ENCODE measurements around the gene ADISSP.

The ADISSP gene

GRCh38 chr20:3755269-3755668 is 12.3 kb downstream of the ADISSP start:
- no peak for DNase-seq (ENCODE audit: low read depth)

DNA sequence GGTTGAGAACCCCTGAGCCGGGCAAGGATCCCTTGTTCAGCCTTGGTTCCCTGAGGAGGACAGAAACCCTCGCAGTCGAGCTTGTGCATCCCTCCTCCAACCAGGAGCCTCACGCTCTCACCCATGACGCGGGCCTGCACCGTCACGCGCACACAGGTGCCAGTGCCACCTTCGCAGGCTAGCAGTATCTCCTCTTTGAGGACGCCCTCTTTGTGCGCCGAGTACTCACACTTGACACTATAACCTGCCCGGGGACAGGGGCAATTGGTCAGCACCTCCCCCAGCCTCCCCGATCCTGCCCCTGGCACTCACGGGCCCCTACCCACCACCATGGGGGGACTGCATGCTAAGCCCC is 13.3 kb downstream of the ADISSP start:
- no peak for DNase-seq (ENCODE audit: low read depth)

GRCh38 chr20:3753501-3754275 is 13.9 kb downstream of the ADISSP start:
- DNase-seq (ENCODE audit: low read depth), result no peak

DNA sequence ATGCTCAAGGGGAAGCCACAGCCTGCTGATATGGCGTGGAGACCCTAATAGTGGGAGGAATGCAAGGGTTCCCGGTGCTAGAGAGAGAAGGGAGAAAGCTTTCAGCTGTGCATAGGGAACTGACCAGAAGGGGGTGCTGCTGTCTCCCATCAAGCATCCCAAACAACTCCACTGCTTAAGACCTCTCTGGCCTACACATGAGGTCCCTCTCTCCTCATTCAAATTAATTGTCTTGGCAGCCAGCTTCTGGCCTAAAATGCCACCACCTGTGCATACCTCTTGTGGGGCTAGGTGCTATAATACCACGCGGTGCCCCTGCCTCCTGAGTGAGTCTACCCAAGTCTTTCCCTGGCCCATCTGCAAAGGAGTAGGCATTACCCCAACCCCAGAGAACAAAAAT is 14.5 kb downstream of the ADISSP start:
- DNase-seq (ENCODE audit: low read depth), result no peak

- no peak for DNase-seq (ENCODE audit: low read depth)
These were observed 15.2 kb downstream of the ADISSP start for GRCh38 chr20:3752386-3752759.

DNA sequence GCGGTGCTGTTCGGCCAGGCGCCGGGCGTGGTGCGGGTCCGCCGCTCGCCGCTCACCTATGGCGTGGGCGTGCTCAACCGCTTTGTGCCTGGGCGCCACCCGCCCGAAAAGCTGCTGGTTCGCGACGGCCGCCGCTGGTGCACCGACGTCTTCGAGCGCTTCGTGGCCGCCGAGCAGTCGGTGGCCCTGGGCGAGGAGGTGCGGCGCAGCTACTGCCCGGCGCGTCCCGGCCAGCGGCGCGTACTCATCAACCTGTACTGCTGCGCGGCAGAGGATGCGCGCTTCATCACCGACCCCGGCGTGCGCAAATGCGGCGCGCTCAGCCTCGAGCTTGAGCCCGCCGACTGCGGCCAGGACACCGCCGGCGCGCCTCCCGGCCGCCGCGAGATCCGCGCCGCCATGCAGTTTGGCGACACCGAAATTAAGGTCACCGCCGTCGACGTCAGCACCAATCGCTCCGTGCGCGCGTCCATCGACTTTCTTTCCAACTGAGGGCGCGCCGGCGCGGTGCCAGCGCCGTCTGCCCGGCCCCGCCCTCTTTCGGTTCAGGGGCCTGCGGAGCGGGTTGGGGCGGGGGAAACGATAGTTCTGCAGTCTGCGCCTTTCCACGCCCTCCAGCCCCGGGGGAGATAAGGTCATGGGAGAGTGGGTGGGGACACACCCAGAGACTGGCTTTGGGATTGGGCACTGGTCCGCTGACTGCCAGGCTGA is 15.7 kb downstream of the ADISSP start:
- peak; percentile 20 for DNase-seq (ENCODE audit: low read depth)

DNA sequence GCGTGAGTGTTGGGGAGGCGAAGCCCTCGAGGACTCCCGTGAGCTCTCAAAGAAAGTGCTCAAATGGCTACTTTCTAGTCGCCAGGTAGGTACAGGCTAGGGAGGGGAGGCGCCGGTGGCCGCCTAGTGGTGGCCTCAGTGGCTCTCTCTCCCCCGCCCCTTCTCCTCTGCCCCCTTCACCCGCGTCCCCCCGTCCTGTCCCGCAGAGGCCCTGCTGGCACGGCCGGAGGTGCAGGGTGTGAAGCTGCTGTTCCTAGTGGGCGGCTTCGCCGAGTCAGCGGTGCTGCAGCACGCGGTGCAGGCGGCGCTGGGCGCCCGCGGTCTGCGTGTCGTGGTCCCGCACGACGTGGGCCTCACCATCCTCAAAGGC is 16.3 kb downstream of the ADISSP start:
- DNase-seq (ENCODE audit: low read depth), result no peak

DNA sequence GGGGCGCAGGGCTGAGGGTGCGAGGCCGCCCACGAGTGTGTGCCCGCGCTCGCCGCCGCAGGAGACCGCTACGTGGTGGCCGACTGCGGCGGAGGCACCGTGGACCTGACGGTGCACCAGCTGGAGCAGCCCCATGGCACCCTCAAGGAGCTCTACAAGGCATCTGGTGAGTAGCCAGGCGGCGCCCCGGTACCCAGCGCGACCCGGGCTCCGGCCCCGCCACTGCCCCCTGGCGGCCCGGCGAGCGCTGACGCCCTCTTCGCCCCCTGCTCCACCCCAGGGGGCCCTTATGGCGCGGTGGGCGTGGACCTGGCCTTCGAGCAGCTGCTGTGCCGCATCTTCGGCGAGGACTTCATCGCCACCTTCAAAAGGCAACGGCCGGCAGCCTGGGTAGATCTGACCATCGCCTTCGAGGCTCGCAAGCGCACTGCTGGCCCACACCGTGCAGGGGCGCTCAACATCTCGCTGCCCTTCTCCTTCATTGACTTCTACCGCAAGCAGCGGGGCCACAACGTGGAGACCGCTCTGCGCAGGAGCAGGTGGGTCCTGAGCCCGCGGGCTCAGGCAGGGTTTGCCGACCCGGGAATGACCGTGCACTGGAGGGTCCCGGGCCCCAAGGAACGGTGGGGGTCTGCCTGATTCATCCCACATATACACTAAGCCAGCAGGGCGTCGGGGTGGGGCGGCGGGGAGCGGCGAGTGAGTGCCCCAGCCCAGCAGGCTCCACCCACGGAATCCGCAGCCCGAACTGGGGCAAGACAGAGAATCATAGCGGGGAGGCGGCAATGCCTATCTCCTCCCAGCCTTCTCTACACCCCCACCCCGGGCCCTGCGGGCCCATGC is 17.6 kb downstream of the ADISSP start:
- DNase-seq (ENCODE audit: low read depth), result no peak

GRCh38 chr20:3749087-3749688 is 18.4 kb downstream of the ADISSP start:
- no peak for DNase-seq (ENCODE audit: low read depth)

GRCh38 chr20:3748073-3748472 is 19.5 kb downstream of the ADISSP start:
- DNase-seq (ENCODE audit: low read depth), result no peak

DNA sequence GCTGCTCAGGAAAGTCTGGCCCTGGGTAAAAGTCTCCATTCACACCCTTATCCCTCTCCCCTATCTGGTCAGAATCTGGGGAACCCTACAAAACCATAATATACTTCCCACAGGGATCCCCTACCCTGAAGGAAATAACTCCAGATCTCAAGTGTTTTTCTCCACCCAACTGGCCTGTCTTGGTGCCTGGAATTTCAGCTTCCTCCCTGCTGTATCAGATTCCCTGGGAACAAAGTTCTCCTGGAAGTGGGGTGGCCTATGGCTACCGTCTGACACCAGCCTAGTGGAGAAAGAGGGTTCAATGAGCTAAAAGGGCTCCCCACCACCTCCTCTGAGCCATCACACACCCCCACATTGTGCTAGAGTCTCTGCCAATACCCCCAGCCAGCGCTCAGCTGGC is 20.1 kb downstream of the ADISSP start:
- no peak for DNase-seq (ENCODE audit: low read depth)

DNA sequence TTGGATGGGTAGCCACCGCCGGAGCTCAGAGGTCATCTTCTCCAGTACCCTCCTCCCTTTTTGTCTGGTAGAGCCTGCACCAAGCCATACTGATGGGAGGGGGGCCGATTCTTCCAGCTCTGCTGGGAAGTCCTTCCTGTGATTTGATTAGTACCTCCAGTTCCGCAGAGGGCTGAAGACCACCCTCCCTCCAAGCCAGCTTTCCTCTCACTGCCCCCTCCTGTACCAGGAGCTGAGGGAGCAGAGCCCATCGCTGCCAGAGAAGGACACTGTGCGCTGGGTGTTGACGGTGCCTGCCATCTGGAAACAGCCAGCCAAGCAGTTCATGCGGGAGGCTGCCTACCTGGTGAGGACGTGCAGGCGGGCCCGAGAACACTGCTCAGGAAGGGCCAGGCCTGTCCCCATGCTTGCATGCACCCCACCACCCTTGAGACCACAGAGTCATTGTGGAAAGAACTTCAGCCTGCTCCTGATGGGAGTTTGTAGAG is 21.8 kb downstream of the ADISSP start:
- DNase-seq (ENCODE audit: low read depth), result no peak

DNA sequence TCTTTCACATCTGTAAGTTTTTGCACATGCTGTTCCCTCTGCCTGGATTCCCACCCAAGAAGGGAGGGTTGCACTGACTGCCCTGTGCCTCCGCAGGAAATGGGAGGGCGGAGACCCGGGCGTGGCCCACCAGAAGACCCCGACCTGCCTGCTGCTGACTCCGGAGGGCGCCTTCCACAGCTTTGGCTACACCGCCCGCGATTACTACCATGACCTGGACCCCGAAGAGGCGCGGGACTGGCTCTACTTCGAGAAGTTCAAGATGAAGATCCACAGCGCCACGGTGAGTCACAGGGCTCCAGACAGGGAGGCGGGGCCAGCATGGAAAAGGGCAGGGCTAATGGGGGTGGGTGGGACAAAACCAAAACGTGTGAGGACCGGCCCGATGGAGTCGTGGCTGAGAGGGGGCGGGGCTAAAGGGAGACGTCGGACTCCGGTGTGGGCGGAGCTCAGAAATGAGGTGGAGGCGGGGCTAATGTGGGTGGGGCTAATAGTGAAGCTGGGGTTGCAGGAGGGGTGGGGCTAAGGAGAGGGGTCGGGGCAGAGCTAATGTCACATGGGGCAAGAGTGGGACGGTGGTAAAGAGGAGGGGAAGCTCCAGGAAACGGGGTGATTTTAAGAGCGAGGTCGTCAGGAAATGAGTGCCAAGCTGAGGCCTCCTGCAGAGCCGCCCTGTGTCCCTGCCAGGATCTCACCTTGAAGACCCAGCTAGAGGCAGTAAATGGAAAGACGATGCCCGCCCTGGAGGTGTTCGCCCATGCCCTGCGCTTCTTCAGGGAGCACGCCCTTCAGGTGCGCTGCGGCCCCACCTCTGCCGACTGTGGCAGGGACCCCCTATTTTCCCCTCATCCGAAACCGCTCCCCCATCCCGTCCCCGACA is 22.5 kb downstream of the ADISSP start:
- DNase-seq (ENCODE audit: low read depth), result peak; percentile 59

GRCh38 chr20:3744037-3744436 is 23.5 kb downstream of the ADISSP start:
- DNase-seq (ENCODE audit: low read depth), result no peak

- no peak for DNase-seq (ENCODE audit: low read depth)
These were observed 24.3 kb downstream of the ADISSP start for GRCh38 chr20:3743251-3743650.

DNA sequence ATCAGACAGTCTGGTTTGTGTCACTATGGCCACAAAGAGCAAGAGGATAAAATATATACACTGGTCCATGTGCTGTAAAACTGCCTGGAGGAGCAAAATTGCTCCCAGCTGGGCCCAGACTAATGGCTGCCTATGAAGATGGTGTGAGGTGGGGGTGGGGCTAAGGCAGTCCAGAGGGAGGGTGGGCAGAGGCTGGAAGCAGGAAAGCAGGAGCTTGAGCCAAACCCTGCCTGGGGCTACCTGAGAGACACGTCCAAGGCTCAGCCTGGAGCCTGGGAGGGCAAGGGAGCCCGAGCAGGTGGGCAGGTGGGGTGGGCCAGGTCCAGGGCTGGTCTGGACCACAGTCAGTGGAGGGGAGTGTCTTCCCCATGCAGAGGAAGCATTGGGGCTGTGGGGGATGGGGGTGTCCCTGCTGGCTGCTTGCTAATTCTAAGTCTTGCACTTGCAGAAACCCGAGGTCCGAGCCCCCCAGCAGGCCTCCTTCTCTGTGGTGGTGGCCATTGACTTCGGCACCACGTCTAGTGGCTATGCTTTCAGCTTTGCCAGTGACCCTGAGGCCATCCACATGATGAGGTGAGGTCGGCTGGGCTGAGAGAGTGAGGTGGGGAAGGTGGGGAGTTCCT is 25.6 kb downstream of the ADISSP start:
- no peak for DNase-seq (ENCODE audit: low read depth)

DNA sequence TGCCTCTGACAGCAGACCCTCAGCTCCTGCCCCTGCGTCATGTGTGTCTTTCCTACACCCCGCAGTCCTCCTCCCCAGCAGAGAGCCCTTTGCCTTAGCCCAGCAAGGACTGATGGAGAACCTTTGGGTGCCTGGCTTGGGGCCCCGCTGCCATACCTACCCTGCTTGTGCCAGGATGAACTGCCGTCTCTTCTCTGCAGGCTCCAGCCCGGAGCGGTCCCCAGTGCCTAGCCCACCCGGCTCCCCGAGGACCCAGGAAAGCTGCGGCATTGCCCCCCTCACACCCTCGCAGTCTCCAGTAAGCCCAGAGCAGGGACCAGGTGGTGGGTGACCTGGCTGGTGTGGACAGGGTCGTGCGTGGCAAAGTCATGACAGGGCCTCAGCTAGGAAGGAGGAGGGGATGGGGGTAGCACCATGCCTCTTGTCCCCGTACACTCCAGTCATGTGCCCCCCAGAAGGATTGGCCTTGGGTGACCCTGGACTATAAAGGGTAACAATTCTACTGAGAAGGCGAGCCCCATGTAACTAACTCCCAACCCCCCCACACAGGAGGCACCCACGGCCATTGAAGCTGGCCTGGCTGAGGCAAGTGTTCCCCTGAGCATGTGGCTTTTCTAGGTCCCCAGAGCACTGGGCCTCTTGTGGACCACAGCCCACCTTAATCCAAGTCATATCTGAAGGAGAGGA is 26.8 kb downstream of the ADISSP start:
- DNase-seq (ENCODE audit: low read depth), result no peak

DNA sequence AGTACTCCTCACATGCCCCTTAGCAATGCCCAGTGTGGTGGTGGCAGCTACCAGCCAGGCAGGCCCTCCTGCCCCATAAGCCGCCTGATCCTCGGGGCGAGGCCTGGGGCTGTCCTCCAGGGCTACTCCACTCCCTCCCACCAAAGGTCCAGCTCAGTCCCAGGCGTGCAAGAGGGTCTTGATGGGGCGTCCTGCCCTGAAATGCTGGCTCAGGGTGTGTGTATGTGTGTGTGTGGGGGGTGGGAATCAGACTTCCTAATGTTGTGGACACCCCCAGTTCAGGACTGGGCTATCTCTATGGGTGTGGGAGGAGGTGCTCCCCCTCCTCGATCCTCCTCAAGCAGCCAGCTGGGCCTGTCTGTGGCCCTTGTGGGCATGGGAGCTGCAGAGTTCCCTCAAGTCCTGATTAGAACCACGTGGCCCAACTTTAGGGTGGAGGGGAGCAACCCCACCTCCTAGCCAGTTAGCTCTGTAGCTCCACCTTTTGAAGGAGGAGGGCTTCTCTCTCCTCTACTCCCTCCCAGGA is 27.6 kb downstream of the ADISSP start:
- no peak for DNase-seq (ENCODE audit: low read depth)

DNA sequence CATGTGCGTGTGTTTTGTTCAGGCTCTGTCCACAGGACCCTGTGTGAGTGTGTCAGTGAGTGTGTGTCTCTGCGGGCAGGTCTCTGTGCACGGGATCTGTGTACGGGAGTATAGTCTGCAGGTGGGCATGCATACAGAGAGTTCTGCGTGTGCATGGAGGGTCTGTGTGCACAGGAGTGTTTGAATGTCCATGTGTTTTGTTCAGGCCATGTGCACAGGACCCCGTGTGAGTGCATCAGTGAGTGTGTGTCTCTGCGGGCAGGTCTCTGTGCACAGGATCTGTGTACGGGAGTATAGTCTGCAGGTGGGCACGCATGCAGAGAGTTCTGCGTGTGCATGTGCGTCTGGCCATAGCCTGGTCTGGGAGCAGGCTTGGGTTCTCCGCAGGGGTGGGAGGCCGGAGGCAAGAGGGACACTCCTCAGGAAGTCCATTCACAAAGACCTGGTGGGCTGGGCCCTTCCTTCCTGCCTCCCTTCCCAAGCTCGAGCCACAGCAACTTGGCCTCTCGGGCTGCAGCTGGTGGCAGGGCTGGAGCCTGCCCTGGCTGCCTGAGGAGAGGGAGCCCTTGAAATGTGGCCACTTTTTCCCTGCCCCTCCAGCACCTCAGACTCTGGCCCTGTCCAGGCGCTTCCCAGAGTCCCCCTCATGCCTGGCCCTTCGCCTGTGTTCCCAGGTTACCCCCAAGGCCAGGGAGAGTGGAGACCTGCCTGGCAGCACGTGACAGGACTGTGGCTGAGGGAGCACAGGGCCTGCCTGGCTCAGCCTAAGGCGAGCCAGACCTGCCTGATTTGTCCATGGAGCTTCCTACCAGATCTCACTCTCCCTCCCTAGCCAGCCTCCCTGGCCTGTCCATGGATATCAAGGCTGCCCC is 28.3 kb downstream of the ADISSP start:
- no peak for DNase-seq (ENCODE audit: low read depth)

Measured in activated T-helper 9 cell treated with anti-CD3 and anti-CD28 coated beads, Interleukin-2, amount 50 U/mL, for 16 hours (primary cell).